Measurements from ENCODE around the gene H3-3A. TPM values are rescaled to one million over a fixed set of nuclear protein-coding genes. Genes with fewer than 3 reads are reported as not detected.
A peak's percentile ranks its signal among the peaks of the same experiment; 100 is the strongest.

H3-3A gene
- 100 to 1,000 TPM; 388 to 561 (median 412) TPM for total RNA-seq
- 100 to 1,000 TPM; 677 to 832 TPM for polyA plus RNA-seq
- 130 reads per million, percentile 88 among the genes with 10 or more reads in this experiment for total RNA-seq

- no peaks in the 10 kb centered on the region for H3K27me3 ChIP-seq (ENCODE audit: control insufficient read depth in 2 of 2, insufficient read depth in 2 of 2, low read length in 2 of 2)
- H3K4me3 ChIP-seq (ENCODE audit: low read length): peak within 1 kb of the TSS; percentile 80
Observed at GRCh38 chr1:226062558-226063223, at the start of gene H3-3A. TSS of gene H3-3A (plus strand) at chr1:226062716. CDS start at chr1:226064352, 1,636 bp downstream.

GRCh38 chr1:226017070-226017469, 45.4 kb upstream of the H3-3A start:
- ChIA-PET POLR2A (interaction anchor here (1.2 kb wide), 1 partner anchor 17 kb away, joined by 4 read pairs; the partner anchor contains the start of gene SDE2), CTCF (interaction anchor here (0.5 kb wide), 1 partner anchor 24 kb away, joined by 3 read pairs; no protein-coding TSS in a partner anchor)
- DNase-seq (no peak), ATAC-seq (no peak)
- Mint-ChIP-seq H3K27ac (no peak overlapping the region), H3K4me3 (no peak overlapping the region), H3K4me1 (peaks cover 0 to 6% (median 3%) of the 10 kb centered on the region in 7 donors), H3K27me3 (peaks cover 0 to 19% (median 0%) of the 10 kb centered on the region in 5 donors), H3K36me3 (no peaks in the 10 kb centered on the region), H3K9me3 (peaks cover 0 to 2% (median 0%) of the 10 kb centered on the region in 11 donors)
- H3K27ac ChIP-seq (ENCODE audit: low read depth, low read length): no peak overlapping the region
- H3K4me1 ChIP-seq (ENCODE audit: control insufficient read depth in 2 of 2, insufficient read depth in 2 of 2, low read length in 2 of 2): no peaks in the 10 kb centered on the region
- H3K27me3 ChIP-seq (ENCODE audit: control insufficient read depth in 2 of 2, insufficient read depth in 2 of 2, low read length in 2 of 2): no peaks in the 10 kb centered on the region
- H3K4me3 ChIP-seq (ENCODE audit: low read length): no peak overlapping the region
- intact Hi-C loops (cut with micrococcal nuclease): no loop called here
- H3K36me3 ChIP-seq (ENCODE audit: control insufficient read depth in 2 of 3, insufficient read depth in 3 of 3, low read length in 3 of 3): no peaks in the 10 kb centered on the region
- no peaks in the 10 kb centered on the region for H3K9me3 ChIP-seq (ENCODE audit: control insufficient read depth in 2 of 3, low read length in 3 of 3)

More at GRCh38 chr1:226062558-226063223, at the start of gene H3-3A:
- H3K9me3 ChIP-seq (ENCODE audit: control insufficient read depth in 2 of 3, low read length in 3 of 3): no peaks in the 10 kb centered on the region
- Mint-ChIP-seq H3K4me1 (peaks cover 34 to 63% (median 51%) of the 10 kb centered on the region in 7 donors), H3K36me3 (peaks cover 22 to 40% (median 32%) of the 10 kb centered on the region in 5 donors), H3K9me3 (peaks cover 0 to 5% (median 0%) of the 10 kb centered on the region in 11 donors), H3K4me3 (peak within 1 kb of the TSS; percentile 99 to 100 (median 100)), H3K27me3 (no peaks in the 10 kb centered on the region), H3K27ac (peak within 1 kb of the TSS; percentile 99 to 100 (median 100))
- ATAC-seq (peak; percentile 93), DNase-seq (peak; percentile 97 to 99 (median 98))
- intact Hi-C loops (cut with micrococcal nuclease): loop anchor here (1.0 to 10.0 kb wide), 17 partner anchors 63 to 672 kb away; partner anchors contain the start of genes ACBD3 (in 2 of the 2), LBR (in 2 of the 2), LIN9 (in 2 of the 2) and PYCR2 (in 2 of the 2)
- POLR2A ChIA-PET: interaction anchor here (0.6 to 6.4 kb wide), 37 partner anchors 8 to 877 kb away, joined by 3 to 450 read pairs (median 8); partner anchors contain the start of genes ACBD3, LBR, PARP1 and PYCR2
- peaks cover 8 to 36% (median 20%) of the 10 kb centered on the region in 3 experiments for H3K36me3 ChIP-seq (ENCODE audit: control insufficient read depth in 2 of 3, insufficient read depth in 3 of 3, low read length in 3 of 3)
- H3K27ac ChIP-seq (ENCODE audit: low read depth, low read length): peak within 1 kb of the TSS; percentile 97
- CTCF ChIA-PET: interaction anchor here (0.6 to 1.7 kb wide), 7 partner anchors 21 to 119 kb away, joined by 3 to 7 read pairs (median 3); partner anchors contain the start of gene SDE2
- peaks cover 24 to 31% of the 10 kb centered on the region in 2 donors for H3K4me1 ChIP-seq (ENCODE audit: control insufficient read depth in 2 of 2, insufficient read depth in 2 of 2, low read length in 2 of 2)

GRCh38 chr1:226019572-226019971, 42.9 kb upstream of the H3-3A start:
- no peak overlapping the region for H3K27ac ChIP-seq (ENCODE audit: low read depth, low read length)
- Mint-ChIP-seq H3K27me3 (peaks cover 0 to 10% (median 0%) of the 10 kb centered on the region in 5 donors), H3K36me3 (no peaks in the 10 kb centered on the region), H3K27ac (no peak overlapping the region), H3K4me3 (no peak overlapping the region), H3K9me3 (peaks cover 0 to 2% (median 0%) of the 10 kb centered on the region in 11 donors), H3K4me1 (peaks cover 0 to 6% (median 3%) of the 10 kb centered on the region in 7 donors)
- no peak overlapping the region for H3K4me3 ChIP-seq (ENCODE audit: low read length)
- no peaks in the 10 kb centered on the region for H3K36me3 ChIP-seq (ENCODE audit: control insufficient read depth in 2 of 3, insufficient read depth in 3 of 3, low read length in 3 of 3)
- H3K9me3 ChIP-seq (ENCODE audit: control insufficient read depth in 2 of 3, low read length in 3 of 3): no peaks in the 10 kb centered on the region
- no peak for DNase-seq
- H3K27me3 ChIP-seq (ENCODE audit: control insufficient read depth in 2 of 2, insufficient read depth in 2 of 2, low read length in 2 of 2): no peaks in the 10 kb centered on the region
- CTCF ChIA-PET: no interaction called here
- intact Hi-C loops (cut with micrococcal nuclease): no loop called here
- no peak for ATAC-seq
- POLR2A ChIA-PET: interaction anchor here (1.5 kb wide), 1 partner anchor 20 kb away, joined by 4 read pairs; the partner anchor contains the start of gene SDE2
- no peaks in the 10 kb centered on the region for H3K4me1 ChIP-seq (ENCODE audit: control insufficient read depth in 2 of 2, insufficient read depth in 2 of 2, low read length in 2 of 2)

GRCh38 chr1:226021401-226021800, 41.1 kb upstream of the H3-3A start:
- intact Hi-C loops (cut with micrococcal nuclease): no loop called here
- H3K36me3 ChIP-seq (ENCODE audit: control insufficient read depth in 2 of 3, insufficient read depth in 3 of 3, low read length in 3 of 3): no peaks in the 10 kb centered on the region
- ATAC-seq (no peak), DNase-seq (no peak)
- H3K9me3 Mint-ChIP-seq: peaks cover 0 to 2% (median 0%) of the 10 kb centered on the region in 11 donors
- peaks cover 0 to 10% (median 0%) of the 10 kb centered on the region in 5 donors for H3K27me3 Mint-ChIP-seq
- ChIA-PET CTCF (no interaction called here), POLR2A (interaction anchor here (0.8 kb wide), 1 partner anchor 44 kb away, joined by 4 read pairs; no protein-coding TSS in a partner anchor)
- H3K4me3 ChIP-seq (ENCODE audit: low read length): no peak overlapping the region
- H3K4me1 Mint-ChIP-seq: peaks cover 0 to 6% (median 3%) of the 10 kb centered on the region in 7 donors
- no peaks in the 10 kb centered on the region for H3K9me3 ChIP-seq (ENCODE audit: control insufficient read depth in 2 of 3, low read length in 3 of 3)
- H3K36me3 Mint-ChIP-seq: no peaks in the 10 kb centered on the region
- no peak overlapping the region for H3K27ac Mint-ChIP-seq
- no peaks in the 10 kb centered on the region for H3K27me3 ChIP-seq (ENCODE audit: control insufficient read depth in 2 of 2, insufficient read depth in 2 of 2, low read length in 2 of 2)
- no peak overlapping the region for H3K4me3 Mint-ChIP-seq
- no peak overlapping the region for H3K27ac ChIP-seq (ENCODE audit: low read depth, low read length)
- no peaks in the 10 kb centered on the region for H3K4me1 ChIP-seq (ENCODE audit: control insufficient read depth in 2 of 2, insufficient read depth in 2 of 2, low read length in 2 of 2)

- no peaks in the 10 kb centered on the region for H3K27me3 ChIP-seq (ENCODE audit: control insufficient read depth in 2 of 2, insufficient read depth in 2 of 2, low read length in 2 of 2)
- Mint-ChIP-seq H3K4me3 (no peak overlapping the region), H3K27me3 (peaks cover 0 to 10% (median 0%) of the 10 kb centered on the region in 5 donors), H3K27ac (peak overlapping the region in 1 of 9 donors; percentile 6), H3K36me3 (no peaks in the 10 kb centered on the region), H3K9me3 (peaks cover 0 to 2% (median 0%) of the 10 kb centered on the region in 11 donors), H3K4me1 (peaks cover 0 to 6% (median 3%) of the 10 kb centered on the region in 7 donors)
- no peaks in the 10 kb centered on the region for H3K36me3 ChIP-seq (ENCODE audit: control insufficient read depth in 2 of 3, insufficient read depth in 3 of 3, low read length in 3 of 3)
- intact Hi-C loops (cut with micrococcal nuclease): no loop called here
- H3K9me3 ChIP-seq (ENCODE audit: control insufficient read depth in 2 of 3, low read length in 3 of 3): no peaks in the 10 kb centered on the region
- CTCF ChIA-PET: no interaction called here
- no peaks in the 10 kb centered on the region for H3K4me1 ChIP-seq (ENCODE audit: control insufficient read depth in 2 of 2, insufficient read depth in 2 of 2, low read length in 2 of 2)
- no peak for ATAC-seq
- POLR2A ChIA-PET: interaction anchor here (0.8 kb wide), 1 partner anchor 43 kb away, joined by 4 read pairs; no protein-coding TSS in a partner anchor
- H3K27ac ChIP-seq (ENCODE audit: low read depth, low read length): no peak overlapping the region
- H3K4me3 ChIP-seq (ENCODE audit: low read length): no peak overlapping the region
- no peak for DNase-seq
Observed at GRCh38 chr1:226021801-226022200, 40.7 kb upstream of the H3-3A start.

- H3K4me3 Mint-ChIP-seq: no peak overlapping the region
- Histone ChIP-seq H3K9me3 (ENCODE audit: control insufficient read depth in 2 of 3, low read length in 3 of 3) (no peaks in the 10 kb centered on the region), H3K27ac (ENCODE audit: low read depth, low read length) (no peak overlapping the region), H3K4me3 (ENCODE audit: low read length) (no peak overlapping the region), H3K36me3 (ENCODE audit: control insufficient read depth in 2 of 3, insufficient read depth in 3 of 3, low read length in 3 of 3) (no peaks in the 10 kb centered on the region), H3K4me1 (ENCODE audit: control insufficient read depth in 2 of 2, insufficient read depth in 2 of 2, low read length in 2 of 2) (no peaks in the 10 kb centered on the region), H3K27me3 (ENCODE audit: control insufficient read depth in 2 of 2, insufficient read depth in 2 of 2, low read length in 2 of 2) (no peaks in the 10 kb centered on the region)
- intact Hi-C loops (cut with micrococcal nuclease): no loop called here
- no peak for ATAC-seq
- H3K9me3 Mint-ChIP-seq: peaks cover 0 to 2% (median 0%) of the 10 kb centered on the region in 11 donors
- POLR2A ChIA-PET: interaction anchor here (1.0 to 1.2 kb wide), 2 partner anchors 21 to 24 kb away, joined by 3 to 5 read pairs; partner anchors contain the start of gene SDE2
- no peaks in the 10 kb centered on the region for H3K36me3 Mint-ChIP-seq
- DNase-seq: no peak
- no peak overlapping the region for H3K27ac Mint-ChIP-seq
- H3K27me3 Mint-ChIP-seq: peaks cover 0 to 10% (median 0%) of the 10 kb centered on the region in 5 donors
- peaks cover 0 to 4% (median 0%) of the 10 kb centered on the region in 7 donors for H3K4me1 Mint-ChIP-seq
- CTCF ChIA-PET: no interaction called here
Observed at GRCh38 chr1:226023735-226024134, 38.8 kb upstream of the H3-3A start.

Data from naive thymus-derived CD4-positive, alpha-beta T cell (primary cell).